Type B pancreatic cell (in vitro differentiated cells): ENCODE data around the gene KLHL21. TPM values are rescaled to one million over a fixed set of nuclear protein-coding genes. Genes with fewer than 3 reads are reported as not detected.

Experiments
- DNase-seq: peaks from one replicate; pipeline ENCODE4 v3.0.0; 2021; ENCODE audit warnings: mixed read lengths; ENCODE audit not compliant: unreplicated experiment; ENCODE audit errors: extremely low spot score
- H3K27ac Mint-ChIP-seq: 2 replicates; pipeline ENCODE4 v1.8.0; 2021; ENCODE audit warnings: mild to moderate bottlenecking, mixed read lengths
- H3K27me3 Mint-ChIP-seq: 2 replicates; pipeline ENCODE4 v1.8.0; 2021; ENCODE audit warnings: mixed read lengths
- H3K36me3 Mint-ChIP-seq: 2 replicates; pipeline ENCODE4 v1.8.0; 2021; ENCODE audit warnings: mixed read lengths
- H3K4me1 Mint-ChIP-seq: one replicate; pipeline ENCODE4 v1.8.0; 2021; ENCODE audit warnings: mixed read lengths; ENCODE audit not compliant: unreplicated experiment
- H3K4me3 Mint-ChIP-seq: 2 replicates; pipeline ENCODE4 v1.8.0; 2021; ENCODE audit warnings: mild to moderate bottlenecking, mixed read lengths
- H3K9me3 Mint-ChIP-seq: 2 replicates; pipeline ENCODE4 v1.8.0; 2021; ENCODE audit warnings: mixed read lengths
- total RNA-seq: library from RNA; stranded (reverse); gene quantifications from 2 replicates; pipeline ENCODE4 v1.2.1, GENCODE V29; 2021; ENCODE audit warnings: low replicate concordance
- TF ChIP-seq, protein P1 (sequence below): fragments of 200-600 bp; sonication (generic); conservative IDR thresholded peaks from 2 replicates; pipeline ENCODE4 v1.5.0; 2021; ENCODE audit warnings: antibody characterized with exemption, mild to moderate bottlenecking

Gene KLHL21
- total RNA-seq, 1 donor from 2014 or later = 15.1 TPM

DNA sequence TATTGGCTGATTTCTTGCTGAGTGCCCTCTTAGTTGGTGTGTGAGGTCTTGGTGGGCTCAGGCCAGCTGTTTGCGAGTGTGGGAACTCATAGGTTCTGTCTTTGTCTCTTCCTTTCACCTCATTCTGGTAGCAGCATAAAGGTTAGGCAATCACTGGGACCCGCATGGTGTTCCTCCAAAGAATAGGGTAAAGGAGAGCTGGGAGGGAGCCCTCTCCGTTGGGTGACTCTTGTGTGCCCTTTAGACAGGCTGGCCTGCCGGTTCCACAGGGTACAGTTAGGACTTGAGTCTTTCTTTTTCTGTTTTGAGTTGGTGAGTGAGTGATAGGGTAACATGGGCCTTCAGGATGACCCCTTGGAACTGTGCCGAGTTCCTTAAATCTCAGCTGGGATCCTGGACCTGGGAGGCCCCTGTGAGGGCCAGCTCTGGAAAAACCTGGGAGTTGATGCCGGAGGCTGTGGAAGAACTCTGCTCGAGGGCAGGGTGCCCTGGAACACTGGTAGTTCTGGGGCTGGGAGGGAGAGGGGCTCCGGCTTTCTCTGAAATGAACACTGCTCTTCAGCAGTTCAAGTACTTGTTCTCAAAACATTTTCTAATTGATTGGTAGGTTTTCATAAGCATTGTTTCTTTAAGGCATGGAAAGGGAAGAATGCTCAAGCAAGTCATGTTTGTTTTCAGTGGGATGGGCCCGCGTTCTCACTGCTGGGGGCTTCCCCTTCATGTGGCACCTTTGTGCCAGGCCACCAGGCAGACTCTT lies 19.9 kb upstream of the KLHL21 start:
- Mint-ChIP-seq H3K27ac (no peak overlapping the region), H3K4me1 (peaks cover under 1% of the 10 kb centered on the region), H3K36me3 (peaks cover 7% of the 10 kb centered on the region), H3K4me3 (peak overlapping the region; percentile 51), H3K9me3 (no peaks in the 10 kb centered on the region), H3K27me3 (no peaks in the 10 kb centered on the region)
- no peak for DNase-seq
- TF ChIP-seq, protein P1, sequence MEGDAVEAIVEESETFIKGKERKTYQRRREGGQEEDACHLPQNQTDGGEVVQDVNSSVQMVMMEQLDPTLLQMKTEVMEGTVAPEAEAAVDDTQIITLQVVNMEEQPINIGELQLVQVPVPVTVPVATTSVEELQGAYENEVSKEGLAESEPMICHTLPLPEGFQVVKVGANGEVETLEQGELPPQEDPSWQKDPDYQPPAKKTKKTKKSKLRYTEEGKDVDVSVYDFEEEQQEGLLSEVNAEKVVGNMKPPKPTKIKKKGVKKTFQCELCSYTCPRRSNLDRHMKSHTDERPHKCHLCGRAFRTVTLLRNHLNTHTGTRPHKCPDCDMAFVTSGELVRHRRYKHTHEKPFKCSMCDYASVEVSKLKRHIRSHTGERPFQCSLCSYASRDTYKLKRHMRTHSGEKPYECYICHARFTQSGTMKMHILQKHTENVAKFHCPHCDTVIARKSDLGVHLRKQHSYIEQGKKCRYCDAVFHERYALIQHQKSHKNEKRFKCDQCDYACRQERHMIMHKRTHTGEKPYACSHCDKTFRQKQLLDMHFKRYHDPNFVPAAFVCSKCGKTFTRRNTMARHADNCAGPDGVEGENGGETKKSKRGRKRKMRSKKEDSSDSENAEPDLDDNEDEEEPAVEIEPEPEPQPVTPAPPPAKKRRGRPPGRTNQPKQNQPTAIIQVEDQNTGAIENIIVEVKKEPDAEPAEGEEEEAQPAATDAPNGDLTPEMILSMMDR = no peak

DNA sequence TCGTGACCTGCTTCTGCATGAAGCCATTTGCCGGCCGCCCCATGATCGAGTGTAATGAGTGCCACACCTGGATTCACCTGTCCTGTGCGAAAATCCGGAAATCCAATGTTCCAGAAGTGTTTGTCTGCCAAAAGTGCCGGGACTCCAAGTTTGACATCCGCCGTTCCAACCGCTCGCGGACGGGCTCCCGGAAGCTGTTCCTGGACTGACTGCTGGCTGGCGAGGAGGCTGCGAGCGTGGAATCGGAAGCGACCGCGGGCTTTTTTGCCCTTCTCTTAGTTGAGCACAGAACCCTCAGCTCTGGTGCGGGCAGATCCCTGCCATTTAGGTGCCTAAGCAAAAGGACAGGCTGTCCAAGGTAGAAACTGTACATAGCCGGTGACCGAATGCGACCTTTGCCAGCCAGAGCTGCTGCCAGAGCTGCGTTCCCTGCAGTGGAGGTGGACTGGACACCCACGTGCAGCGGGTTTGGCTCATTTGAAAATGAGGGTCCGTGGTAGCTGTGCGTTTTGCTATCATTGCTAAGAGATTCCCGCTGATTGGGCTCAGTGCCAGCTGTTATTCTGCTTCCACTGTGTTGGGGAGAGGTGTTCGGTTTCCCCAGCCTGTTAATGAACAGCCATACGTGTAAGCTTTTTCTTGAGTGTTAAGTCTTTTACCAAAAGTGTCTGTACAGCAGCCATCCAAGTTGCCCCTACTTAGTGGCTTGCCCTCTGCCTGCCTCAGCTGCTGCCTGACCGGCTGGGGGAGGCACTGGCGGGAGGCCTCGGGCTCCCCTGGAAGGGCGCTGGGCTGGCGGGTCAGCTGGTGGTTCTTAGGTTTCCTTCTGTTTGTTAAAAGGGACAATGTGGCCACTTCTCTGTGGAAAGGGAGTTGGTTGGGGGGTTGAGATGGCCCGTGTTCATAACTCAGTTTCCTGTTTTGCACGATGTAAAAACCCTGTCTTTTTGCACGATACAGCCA lies 19.0 kb upstream of the KLHL21 start:
- peaks cover 7% of the 10 kb centered on the region for H3K36me3 Mint-ChIP-seq
- H3K4me1 Mint-ChIP-seq = peaks cover under 1% of the 10 kb centered on the region

DNA sequence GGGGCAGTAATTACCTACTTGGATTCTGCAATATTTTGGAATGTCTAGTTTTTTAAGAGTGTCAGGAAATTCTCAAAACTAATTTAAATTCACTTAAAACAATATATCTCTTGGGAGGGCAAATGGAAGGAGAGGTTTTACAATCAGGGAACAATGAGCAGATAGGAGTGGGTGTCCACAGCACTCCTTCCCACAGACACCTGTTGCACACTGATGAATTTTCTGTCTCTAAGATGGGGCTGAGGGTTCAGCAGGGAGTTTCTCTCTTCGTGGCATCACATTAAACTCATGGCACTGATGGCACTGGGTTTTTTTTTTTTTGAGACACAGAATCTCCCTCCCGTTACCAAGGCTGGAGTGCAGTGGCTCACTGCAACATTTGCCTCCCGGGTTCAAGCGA lies 16.4 kb upstream of the KLHL21 start:
- Mint-ChIP-seq H3K4me3 (no peak overlapping the region), H3K27ac (no peak overlapping the region)

More for the DNA sequence above, 19.0 kb upstream of the KLHL21 start:
- Mint-ChIP-seq H3K4me3 (no peak overlapping the region), H3K27ac (no peak overlapping the region), H3K9me3 (no peaks in the 10 kb centered on the region), H3K27me3 (no peaks in the 10 kb centered on the region)
- TF ChIP-seq, protein P1 = no peak
- DNase-seq = no peak

DNA sequence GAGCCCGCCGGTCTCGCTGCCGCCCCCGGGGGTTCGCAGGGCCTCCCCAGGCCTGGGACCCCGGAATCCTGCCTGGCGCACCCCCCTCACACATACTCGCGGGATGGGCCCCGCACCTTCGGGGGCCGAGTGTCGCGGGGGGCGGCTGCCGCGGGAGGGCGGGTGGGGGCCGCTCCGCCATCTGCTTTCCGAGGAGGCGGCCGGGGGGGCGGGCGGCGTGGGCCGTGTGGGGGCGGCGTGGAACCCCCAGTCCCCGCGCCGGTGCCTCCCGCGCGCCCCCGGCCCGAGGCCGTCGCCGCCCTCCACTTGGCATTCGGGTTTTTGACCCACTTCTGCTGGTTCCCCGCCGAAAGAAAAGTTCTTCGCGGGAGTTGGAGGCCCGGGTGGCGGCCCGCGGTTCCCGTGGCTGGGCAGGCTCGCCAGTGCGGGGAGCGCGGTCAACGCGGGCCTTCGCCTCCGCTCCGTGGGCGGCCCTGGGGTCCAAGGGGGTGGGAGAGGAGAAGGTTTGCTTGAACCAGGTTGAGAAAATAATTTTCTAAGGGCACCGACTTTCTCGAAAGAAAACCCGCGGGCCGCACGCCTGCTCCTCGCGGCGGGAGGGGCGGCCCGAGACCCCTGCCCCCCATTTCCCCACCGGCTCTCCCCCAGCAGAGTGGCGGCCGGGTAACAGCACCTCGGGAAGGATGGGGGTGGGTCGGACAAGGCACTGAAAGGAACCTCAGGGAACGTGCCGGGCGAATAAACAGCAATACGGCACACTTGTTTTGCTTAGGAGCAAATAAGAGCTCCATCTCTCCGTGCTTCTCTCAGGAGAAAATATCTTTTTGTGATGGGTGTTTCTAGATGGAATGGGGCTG lies 12.5 kb upstream of the KLHL21 start:
- no peak for DNase-seq
- peak overlapping the region; percentile 89 for H3K4me3 Mint-ChIP-seq
- peak overlapping the region; percentile 82 for H3K27ac Mint-ChIP-seq
- no peaks in the 10 kb centered on the region for H3K27me3 Mint-ChIP-seq
- peaks cover 18% of the 10 kb centered on the region for H3K4me1 Mint-ChIP-seq
- no peaks in the 10 kb centered on the region for H3K9me3 Mint-ChIP-seq
- TF ChIP-seq, protein P1 = no peak
- peaks cover 5% of the 10 kb centered on the region for H3K36me3 Mint-ChIP-seq

More for the DNA sequence above, 16.4 kb upstream of the KLHL21 start:
- H3K36me3 Mint-ChIP-seq = peaks cover 10% of the 10 kb centered on the region
- H3K9me3 Mint-ChIP-seq = no peaks in the 10 kb centered on the region
- H3K27me3 Mint-ChIP-seq = no peaks in the 10 kb centered on the region
- TF ChIP-seq, protein P1 = no peak
- DNase-seq = no peak
- H3K4me1 Mint-ChIP-seq = peaks cover 9% of the 10 kb centered on the region
